GM12873 (cell line): Measurements from ENCODE around the gene CHKA.

Source experiments
- CTCF ChIP-seq: IDR thresholded peaks from 2 replicates; pipeline ENCODE4 v1.5.1; 2012; ENCODE audit warnings: low read depth, mild to moderate bottlenecking, moderate library complexity, low read length, control low read depth; ENCODE audit not compliant: insufficient read depth; ENCODE audit errors: missing control alignments

Gene CHKA

GRCh38 chr11:68012044-68012842 is 108.9 kb downstream of the CHKA start:
- no peak for TF ChIP-seq CTCF

- TF ChIP-seq CTCF, result no peak
These were observed 109.9 kb downstream of the CHKA start for GRCh38 chr11:68011051-68011943.

- TF ChIP-seq CTCF, result no peak
These were observed 110.8 kb downstream of the CHKA start, which contains the start of gene ALDH3B1 for GRCh38 chr11:68010090-68011041. ALDH3B1 (plus strand) TSS chr11:68010327; CDS start chr11:68015298, 4,971 bp downstream.

GRCh38 chr11:68009391-68010089 is 111.6 kb downstream of the CHKA start:
- peak; percentile 37 for TF ChIP-seq CTCF

GRCh38 chr11:68008381-68009337 is 112.5 kb downstream of the CHKA start:
- no peak for TF ChIP-seq CTCF
